Calu3 (cell line): ENCODE results near the gene GAREM1. TPM values are rescaled to one million over a fixed set of nuclear protein-coding genes. Genes with fewer than 3 reads are reported as not detected.

Experiments
- BruUV-seq: library from RNA; stranded (reverse); fragments of 400-500 nt; replicated peaks from 2 replicates; lab custom pipeline; 2021; lab: Mats Ljungman, UMichigan
- CTCF ChIA-PET: fragments of 300-600 bp; sonication (Branson Sonifier 250); formaldehyde crosslinking; loops from one replicate; lab custom pipeline; 2022; ENCODE audit warnings: antibody characterized with exemption; lab: Charles Lee
- DNase-seq: peaks from one replicate; pipeline ENCODE4 v3.0.0; 2022
- H3K27ac Mint-ChIP-seq: one replicate; pipeline ENCODE4 v1.8.0; 2022; ENCODE audit warnings: mixed read lengths; ENCODE audit not compliant: unreplicated experiment
- H3K27me3 Mint-ChIP-seq: one replicate; pipeline ENCODE4 v1.8.0; 2022; ENCODE audit warnings: mixed read lengths; ENCODE audit not compliant: unreplicated experiment
- H3K36me3 Mint-ChIP-seq: one replicate; pipeline ENCODE4 v1.8.0; 2022; ENCODE audit warnings: mild to moderate bottlenecking, moderate library complexity, mixed read lengths; ENCODE audit not compliant: insufficient read depth, unreplicated experiment
- H3K4me1 Mint-ChIP-seq: one replicate; pipeline ENCODE4 v1.8.0; 2022; ENCODE audit warnings: mild to moderate bottlenecking, low read depth, mixed read lengths; ENCODE audit not compliant: unreplicated experiment
- H3K4me3 Mint-ChIP-seq: one replicate; pipeline ENCODE4 v1.8.0; 2022; ENCODE audit warnings: mild to moderate bottlenecking, low read depth, moderate library complexity, mixed read lengths; ENCODE audit not compliant: unreplicated experiment
- H3K9me3 Mint-ChIP-seq: one replicate; pipeline ENCODE4 v1.8.0; 2022; ENCODE audit warnings: low read depth, mixed read lengths; ENCODE audit not compliant: unreplicated experiment
- intact Hi-C: fragments of 100-400 bp; cut with micrococcal nuclease; formaldehyde crosslinking; loops from one replicate; pipeline ENCODE4 v1.10.0; 2022; ENCODE audit not compliant: unreplicated experiment
- total RNA-seq: library from RNA; stranded (reverse); gene quantifications from 2 replicates; pipeline ENCODE4 v1.2.3, GENCODE V29; 2022
- TF ChIP-seq, protein P1 (sequence below): fragments of 200-600 bp; IDR thresholded peaks from one replicate; pipeline ENCODE4 v1.8.0; 2022; ENCODE audit warnings: antibody characterized with exemption; ENCODE audit not compliant: unreplicated experiment

GAREM1 gene
- total RNA-seq, 1 experiment from 2014 or later: 19.3 TPM

DNA sequence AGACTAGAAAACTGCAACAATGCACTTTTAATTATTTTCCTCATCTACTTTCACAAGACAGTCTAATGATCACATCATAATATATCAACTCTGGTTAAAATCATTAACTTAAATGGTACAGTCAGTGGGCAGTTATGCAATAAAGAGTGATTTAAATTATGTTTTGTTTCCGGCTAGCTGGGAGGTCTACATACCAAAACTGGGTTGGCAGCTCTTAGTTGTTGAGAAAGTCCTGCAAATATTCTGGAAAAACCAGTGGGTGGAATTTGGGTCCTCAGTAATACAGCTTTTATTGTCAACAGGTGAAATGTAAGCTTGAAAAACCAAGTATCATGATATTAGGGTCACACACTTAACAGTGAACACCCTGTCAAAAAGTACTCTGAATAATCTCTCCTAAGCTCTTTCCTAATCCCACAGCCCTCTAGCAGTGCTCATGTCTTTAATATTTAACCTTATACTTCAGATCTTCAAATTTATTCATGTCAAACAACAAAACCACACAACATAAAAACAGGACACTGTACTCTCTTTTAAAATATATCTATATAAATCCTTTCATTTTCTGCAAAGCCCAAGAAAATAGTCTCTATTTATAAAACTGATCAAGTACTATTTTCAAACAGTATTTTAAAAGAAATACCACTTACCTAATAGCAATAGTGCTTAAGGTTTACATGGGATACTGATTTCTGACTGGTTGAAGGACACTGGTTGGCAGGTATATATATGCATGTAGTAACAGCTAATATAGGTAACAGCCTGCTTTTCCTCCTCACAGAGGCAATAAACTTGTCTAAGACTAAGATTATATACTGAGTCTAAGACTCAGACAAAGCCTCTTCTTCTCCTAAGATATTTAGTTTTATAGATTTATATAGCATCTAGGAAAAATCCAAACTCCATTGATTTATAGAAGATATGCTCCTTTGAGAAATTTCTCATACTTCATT is 103.8 kb downstream of the GAREM1 start:
- CTCF ChIA-PET: interaction anchor here (0.7 to 1.1 kb wide), 4 partner anchors 17 to 104 kb away, joined by 4 to 8 read pairs (median 4); partner anchors contain the start of gene GAREM1
- Mint-ChIP-seq H3K4me3 (peak overlapping the region; percentile 18), H3K27ac (peak overlapping the region; percentile 72), H3K9me3 (no peaks in the 10 kb centered on the region), H3K4me1 (peaks cover 62% of the 10 kb centered on the region), H3K36me3 (peaks cover 28% of the 10 kb centered on the region), H3K27me3 (no peaks in the 10 kb centered on the region)
- DNase-seq: peak; percentile 49
- TF ChIP-seq, protein P1, sequence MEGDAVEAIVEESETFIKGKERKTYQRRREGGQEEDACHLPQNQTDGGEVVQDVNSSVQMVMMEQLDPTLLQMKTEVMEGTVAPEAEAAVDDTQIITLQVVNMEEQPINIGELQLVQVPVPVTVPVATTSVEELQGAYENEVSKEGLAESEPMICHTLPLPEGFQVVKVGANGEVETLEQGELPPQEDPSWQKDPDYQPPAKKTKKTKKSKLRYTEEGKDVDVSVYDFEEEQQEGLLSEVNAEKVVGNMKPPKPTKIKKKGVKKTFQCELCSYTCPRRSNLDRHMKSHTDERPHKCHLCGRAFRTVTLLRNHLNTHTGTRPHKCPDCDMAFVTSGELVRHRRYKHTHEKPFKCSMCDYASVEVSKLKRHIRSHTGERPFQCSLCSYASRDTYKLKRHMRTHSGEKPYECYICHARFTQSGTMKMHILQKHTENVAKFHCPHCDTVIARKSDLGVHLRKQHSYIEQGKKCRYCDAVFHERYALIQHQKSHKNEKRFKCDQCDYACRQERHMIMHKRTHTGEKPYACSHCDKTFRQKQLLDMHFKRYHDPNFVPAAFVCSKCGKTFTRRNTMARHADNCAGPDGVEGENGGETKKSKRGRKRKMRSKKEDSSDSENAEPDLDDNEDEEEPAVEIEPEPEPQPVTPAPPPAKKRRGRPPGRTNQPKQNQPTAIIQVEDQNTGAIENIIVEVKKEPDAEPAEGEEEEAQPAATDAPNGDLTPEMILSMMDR: no peak
- BruUV-seq: TSS peak; percentile 70
- intact Hi-C loops: loop anchor here (1.0 kb wide), 1 partner anchor 16 kb away; no protein-coding TSS in a partner anchor

DNA sequence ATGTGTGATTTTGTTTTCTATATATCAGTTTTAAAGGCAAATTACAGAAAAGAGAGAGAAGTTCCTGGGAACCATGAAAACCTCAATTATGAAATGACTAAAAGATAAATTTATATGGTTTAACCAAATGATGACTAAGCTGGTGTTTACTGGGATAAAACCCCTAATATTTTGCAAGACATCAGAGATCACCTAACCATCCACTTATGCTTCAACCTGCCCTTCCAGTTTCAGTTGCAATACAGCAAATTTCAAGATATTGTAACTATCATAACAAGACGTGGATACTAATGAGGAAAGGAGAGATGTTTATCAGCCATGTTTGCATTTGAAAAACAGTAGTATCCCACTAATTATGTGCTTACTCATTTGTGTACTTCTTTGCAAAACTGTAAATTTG is 108.2 kb downstream of the GAREM1 start:
- TF ChIP-seq, protein P1: no peak
- DNase-seq: no peak
- H3K4me3 Mint-ChIP-seq: no peak overlapping the region
- BruUV-seq: no TSS peak
- no peaks in the 10 kb centered on the region for H3K27me3 Mint-ChIP-seq
- no peak overlapping the region for H3K27ac Mint-ChIP-seq
- H3K4me1 Mint-ChIP-seq: peaks cover 46% of the 10 kb centered on the region
- peaks cover 2% of the 10 kb centered on the region for H3K9me3 Mint-ChIP-seq
- CTCF ChIA-PET: no interaction called here
- H3K36me3 Mint-ChIP-seq: peaks cover 14% of the 10 kb centered on the region
- intact Hi-C loops: no loop called here

DNA sequence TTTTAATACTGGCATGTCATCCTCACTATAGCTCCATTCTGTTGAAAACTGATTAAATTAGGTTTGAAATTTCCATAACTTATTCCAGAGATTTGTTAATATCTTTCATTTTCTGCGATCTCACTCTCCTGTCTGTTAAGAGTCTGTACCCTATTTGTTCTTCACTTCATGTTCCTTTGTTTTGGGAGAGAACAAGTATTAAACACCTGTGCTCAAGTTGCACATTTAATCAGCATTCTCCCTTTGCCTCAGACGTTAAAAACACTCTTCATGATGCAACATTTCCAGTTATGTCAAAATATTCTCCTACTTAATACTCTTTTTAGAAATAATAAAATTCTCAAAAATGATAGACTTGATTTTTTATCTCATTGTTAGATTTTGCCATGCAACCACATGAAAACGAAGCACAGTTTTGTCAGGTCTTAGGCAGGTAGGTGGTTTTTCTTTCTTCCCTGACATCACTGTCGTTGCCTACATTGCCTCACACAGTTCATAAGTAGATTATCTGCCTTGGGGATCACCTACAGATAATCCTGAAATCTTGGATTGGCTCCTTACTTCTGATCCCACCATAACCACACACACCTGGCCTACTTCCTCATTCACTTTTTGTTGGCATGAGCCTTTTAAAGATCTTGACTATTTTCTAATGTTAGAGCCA is 109.9 kb downstream of the GAREM1 start:
- peaks cover 5% of the 10 kb centered on the region for H3K36me3 Mint-ChIP-seq
- CTCF ChIA-PET: interaction anchor here (0.6 kb wide), 1 partner anchor 61 kb away, joined by 6 read pairs; no protein-coding TSS in a partner anchor
- TF ChIP-seq, protein P1: no peak
- no peak for DNase-seq
- H3K27ac Mint-ChIP-seq: peak overlapping the region; percentile 88
- peaks cover 2% of the 10 kb centered on the region for H3K9me3 Mint-ChIP-seq
- H3K4me1 Mint-ChIP-seq: peaks cover 44% of the 10 kb centered on the region
- no peak overlapping the region for H3K4me3 Mint-ChIP-seq
- intact Hi-C loops: no loop called here
- no peaks in the 10 kb centered on the region for H3K27me3 Mint-ChIP-seq
- no TSS peak for BruUV-seq

DNA sequence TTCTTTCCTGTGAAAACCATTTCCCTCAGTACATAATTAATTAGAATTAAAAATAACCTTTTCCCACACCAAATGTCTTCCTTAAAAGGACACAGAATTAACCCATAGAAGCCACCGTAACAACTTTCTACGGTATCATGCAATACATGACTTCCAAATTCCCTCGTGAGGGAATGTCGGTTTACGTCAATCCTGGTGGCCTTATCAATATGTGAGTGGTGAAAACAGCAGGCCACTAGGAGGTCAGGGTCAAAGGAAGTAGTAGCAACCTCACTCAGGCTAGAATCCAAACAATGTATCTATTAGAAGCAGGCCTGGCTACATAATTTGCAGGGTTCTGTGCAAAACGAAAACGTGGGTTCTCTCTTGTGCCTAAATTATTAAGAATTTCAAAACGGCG is 112.2 kb downstream of the GAREM1 start:
- Mint-ChIP-seq H3K27me3 (no peaks in the 10 kb centered on the region), H3K36me3 (no peaks in the 10 kb centered on the region), H3K9me3 (peaks cover 2% of the 10 kb centered on the region), H3K4me1 (peaks cover 56% of the 10 kb centered on the region), H3K27ac (no peak overlapping the region), H3K4me3 (no peak overlapping the region)
- TF ChIP-seq, protein P1: no peak
- CTCF ChIA-PET: no interaction called here
- intact Hi-C loops: no loop called here
- DNase-seq: no peak
- no TSS peak for BruUV-seq
